GM19455 (cell line): ENCODE data around the gene LRRC59.
"Not testable (repeated sequence)": the region's sequence is repeated elsewhere in the genome, so short reads cannot be mapped to it uniquely, and the experiment has no call there.

Experiments
- ATAC-seq: cut with Tn5 transposase; IDR thresholded peaks from one replicate; pipeline ENCODE4 v1.9.1; 2021; ENCODE audit not compliant: unreplicated experiment

The LRRC59 gene

DNA sequence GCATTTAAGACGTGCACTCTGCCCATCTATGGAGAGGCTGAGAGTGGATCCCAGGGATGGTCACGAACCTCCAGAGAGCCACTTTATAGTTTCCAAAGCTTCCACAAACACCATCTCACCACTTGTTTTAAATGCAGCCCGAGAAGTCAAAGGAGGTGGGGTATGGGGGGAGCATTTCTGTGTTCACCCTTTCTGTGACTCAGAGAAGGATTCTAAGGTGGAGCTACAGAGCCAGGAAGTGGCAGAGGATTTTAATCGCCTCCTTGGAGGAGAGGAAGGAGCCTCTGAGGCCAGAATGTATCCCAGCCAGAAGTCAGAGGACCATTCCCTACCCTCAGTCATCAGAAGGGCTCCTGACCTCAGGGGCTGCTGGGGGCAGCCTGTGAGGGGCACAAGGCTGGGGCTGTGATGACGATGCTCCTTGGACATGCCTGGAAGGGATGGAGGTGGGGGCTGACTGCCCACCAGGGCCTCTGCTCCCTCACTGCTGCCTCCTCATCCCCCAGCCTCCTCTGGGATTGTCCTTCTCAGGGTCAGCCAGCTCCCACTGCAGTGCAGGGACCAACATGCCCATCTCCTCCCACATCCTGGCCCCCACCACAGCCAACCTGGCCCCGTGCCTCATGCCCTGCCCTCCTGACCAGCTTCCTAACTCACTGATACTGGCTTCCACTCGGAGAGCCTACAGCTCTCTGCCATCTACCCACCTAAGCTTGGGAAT, 48.6 kb downstream of the LRRC59 start:
- no peak for ATAC-seq

DNA sequence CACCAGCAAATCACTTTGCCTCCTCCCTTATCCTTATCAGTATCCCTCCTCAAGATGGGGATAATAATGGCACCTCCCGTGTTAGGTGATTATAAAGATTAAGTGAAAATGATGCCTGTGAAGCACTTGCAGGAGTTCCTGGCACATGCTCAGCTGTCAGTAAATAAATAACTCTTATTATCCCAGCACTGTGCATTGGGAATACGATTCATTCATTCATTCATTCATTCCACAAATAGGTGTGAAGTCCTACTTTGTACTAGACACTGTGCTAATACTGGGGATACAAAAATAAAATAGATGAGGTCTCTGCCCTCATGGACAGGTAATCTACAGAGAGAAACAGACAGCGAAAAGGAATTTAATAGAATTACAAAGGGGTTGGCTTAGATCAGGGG, 49.4 kb downstream of the LRRC59 start:
- ATAC-seq, result no peak

DNA sequence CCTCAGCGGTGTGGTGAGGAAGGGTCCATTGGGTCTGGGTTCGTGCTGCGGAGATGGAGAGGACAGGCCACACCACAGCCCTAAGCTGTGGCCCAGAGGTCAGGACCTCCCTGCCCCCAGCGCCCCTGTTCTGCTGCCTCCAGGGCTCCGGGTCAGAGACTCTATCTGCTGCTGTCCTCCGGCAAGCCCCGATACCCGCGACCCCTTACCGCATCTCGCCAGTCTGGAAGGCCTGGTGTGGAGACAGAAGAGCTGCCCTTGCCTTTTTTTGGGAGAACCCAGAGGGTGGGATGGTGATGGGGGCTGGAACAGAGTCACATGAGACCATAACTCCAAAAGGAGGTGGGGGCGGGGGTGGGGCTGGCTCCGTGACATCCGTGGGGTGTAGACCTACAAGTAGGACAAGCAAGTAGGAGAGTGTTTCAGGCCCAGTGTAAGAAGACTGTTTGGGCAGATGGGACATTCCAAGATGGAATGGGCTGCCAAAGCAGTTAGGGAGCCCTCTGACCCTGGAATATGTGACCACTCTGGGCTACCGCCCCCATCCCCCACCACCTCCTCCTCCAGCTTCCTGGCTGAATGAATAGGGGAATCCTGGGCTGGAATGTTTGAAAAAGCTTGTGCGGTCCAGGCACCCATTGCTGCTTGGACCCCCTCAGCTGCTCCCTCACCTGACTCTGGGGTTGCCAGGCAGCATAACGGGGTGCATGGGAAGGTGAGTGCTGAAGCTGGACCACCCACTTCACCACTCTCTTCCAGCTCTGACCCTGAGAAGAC, 50.0 kb downstream of the LRRC59 start:
- ATAC-seq, result no peak

DNA sequence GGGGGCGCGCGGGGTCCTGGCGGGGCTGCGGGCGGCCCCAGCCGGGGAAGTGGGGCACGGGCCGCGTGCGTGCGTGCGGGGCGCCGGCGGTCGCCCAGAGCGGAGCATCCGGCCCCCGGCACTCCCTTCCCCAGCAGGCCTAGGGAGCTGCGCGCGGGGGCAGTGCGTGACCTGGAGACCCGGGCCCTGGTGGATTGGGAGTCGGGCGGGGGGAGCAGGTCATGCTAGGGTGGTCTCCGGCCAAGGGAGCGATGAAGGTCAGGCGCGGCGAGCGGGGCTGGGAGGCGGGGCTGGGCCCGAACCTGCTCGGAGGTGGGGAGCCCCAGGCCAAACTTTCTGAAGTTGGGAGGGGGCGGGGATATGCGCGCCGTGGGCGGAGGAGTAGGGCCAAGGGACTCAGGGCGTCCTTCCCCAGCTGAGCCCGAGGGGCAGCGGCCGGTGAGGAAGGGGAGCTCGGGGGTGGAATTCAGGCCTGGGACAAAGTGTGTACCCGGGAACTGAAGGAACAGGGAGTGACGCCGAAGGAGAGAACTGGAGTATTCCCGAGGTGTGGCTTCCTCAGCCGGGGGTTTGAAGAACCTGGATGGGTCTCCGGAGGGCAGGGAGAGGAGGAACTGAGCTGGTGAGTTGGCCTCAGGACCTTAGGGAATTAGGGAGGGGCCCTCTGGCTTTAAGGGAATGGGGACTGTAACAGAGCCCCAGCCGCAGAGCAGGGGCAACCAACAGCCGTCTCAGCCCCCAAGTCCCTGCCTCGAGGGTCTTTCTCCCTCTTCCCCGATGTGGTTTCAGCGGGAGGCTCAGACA, 50.8 kb downstream of the LRRC59 start:
- ATAC-seq, result peak; percentile 46

DNA sequence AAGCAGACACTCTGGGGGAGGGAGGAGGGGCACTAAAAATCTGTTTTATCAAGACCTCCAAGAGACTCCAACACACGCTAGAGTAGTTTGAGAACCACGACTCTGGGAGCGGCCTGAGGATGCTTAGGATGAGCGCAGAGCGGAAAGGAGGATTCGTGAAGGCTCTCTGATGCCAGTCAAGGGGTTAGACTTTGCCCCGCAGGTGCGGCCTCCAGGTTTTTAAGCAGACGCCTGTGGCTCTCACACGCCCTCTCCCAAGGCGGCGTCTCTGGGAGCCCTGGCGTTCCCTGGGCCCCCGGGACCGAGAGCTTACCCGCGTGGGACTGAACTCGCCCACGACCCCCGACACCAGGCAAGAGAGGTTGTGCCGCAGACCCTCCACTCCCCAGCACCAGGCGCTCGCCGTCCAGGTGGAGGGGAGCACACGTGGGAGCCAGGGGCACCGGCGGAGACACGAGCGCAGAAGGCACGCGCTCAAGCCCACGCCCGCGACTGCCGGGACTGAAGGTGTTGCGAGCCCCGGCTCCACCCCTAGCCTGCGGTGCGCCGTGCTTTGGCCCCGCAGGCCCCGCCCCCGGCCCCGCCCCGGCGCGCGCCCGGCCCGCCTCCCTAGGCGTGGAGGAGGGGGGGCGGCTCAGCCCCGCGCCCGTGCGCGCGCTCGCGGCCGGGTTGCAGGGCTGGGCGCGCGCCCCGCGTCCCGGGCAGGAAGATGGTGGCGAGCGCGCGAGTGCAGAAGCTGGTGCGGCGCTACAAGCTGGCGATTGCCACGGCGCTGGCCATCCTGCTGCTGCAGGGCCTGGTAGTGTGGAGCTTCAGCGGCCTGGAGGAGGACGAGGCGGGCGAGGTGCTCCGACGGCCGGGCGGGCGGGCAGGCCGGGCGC, 51.7 kb downstream of the LRRC59 start, which contains the start of gene XYLT2:
Gene XYLT2, plus strand, starts transcription at position 695 of the 881 bp plus-strand sequence. Its CDS starts 15 bp downstream, at position 710.
- ATAC-seq, result peak; percentile 67

DNA sequence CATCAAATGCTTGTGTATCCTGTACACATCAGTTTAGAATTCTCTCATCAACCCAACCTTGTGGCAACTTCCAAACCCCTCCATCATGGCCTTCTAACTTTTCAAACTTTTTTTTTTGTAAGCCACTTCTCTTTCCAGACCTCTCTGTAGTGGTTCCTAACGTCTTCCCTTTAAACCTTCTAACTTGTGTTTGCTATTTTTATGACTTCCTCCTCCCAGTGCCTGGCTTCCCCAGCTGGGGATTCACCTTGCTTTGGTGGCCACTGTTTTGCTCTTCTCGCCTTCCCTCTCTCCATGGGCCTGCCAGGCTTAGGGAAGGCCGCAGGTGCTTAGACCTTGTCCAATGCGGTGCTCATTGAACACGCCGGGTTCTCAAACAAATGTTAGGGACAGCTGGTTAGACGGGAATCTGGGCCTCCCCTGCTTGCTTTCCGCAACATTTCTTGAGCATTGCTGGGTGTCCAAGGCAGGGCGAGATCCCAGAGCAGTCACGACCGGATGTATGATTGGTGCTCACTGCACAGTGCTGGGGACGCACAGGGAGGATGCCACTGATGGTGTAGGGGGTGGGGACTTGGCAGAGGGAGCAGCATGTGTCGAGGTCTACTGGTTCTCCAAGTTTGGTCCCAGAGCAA, 52.5 kb downstream of the LRRC59 start:
- ATAC-seq, result no peak

DNA sequence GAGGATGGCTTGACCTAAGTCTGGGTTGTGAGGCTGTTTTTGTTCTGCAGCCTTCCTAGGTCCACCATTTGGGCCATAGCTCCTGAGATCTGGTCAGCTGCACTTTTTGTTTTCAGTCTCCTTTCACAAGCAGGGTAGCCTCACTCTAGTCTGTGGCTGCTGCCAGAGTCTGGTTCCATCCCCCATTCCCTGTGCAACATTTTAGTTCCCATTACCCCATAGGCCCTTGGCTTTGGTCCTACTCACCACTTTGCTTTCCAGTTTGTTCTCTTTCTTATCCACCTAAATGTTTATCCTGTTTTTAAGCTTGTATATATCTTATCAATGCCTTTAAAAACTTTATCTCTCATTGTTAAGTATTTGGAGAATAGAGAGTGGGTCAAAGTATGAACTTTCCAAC, 57.9 kb downstream of the LRRC59 start:
- no peak for ATAC-seq

DNA sequence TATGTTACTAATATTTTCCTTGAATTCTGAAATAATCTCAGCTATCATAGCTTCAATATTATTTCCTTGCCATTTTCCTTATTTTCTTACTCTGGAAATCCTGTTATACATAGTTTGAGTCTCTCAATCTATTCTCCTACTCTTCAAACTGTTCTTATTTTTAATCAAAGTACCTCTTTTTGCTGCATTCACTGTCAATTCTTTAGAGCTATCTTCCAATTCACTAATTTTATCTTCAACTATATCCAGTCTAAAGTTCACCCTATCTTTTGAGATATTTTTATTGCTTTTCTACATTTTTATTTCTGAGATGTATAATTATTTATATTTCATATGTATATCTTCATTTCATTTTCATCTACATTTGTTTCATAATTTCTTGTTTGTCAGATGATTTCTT, 58.7 kb downstream of the LRRC59 start:
- no peak for ATAC-seq

DNA sequence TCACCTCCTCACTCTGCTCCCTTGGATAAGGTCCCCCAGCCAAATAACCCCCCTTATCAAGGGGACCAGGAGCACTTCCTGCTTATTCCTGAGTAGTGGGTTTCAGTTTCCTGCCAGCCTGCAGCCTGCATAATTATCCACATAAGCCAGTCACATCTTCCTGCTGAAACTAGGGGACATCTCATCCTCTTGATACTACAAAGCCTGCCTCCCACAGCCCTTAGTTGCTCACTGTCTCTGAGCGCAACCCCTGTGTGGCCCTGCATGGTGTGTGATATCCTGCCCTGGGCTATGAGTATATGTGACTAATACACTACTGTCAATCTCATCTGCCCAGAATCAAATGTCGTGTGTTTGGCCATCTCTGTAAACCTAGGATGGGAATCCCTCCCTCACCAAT, 59.4 kb downstream of the LRRC59 start:
- ATAC-seq, result no peak

DNA sequence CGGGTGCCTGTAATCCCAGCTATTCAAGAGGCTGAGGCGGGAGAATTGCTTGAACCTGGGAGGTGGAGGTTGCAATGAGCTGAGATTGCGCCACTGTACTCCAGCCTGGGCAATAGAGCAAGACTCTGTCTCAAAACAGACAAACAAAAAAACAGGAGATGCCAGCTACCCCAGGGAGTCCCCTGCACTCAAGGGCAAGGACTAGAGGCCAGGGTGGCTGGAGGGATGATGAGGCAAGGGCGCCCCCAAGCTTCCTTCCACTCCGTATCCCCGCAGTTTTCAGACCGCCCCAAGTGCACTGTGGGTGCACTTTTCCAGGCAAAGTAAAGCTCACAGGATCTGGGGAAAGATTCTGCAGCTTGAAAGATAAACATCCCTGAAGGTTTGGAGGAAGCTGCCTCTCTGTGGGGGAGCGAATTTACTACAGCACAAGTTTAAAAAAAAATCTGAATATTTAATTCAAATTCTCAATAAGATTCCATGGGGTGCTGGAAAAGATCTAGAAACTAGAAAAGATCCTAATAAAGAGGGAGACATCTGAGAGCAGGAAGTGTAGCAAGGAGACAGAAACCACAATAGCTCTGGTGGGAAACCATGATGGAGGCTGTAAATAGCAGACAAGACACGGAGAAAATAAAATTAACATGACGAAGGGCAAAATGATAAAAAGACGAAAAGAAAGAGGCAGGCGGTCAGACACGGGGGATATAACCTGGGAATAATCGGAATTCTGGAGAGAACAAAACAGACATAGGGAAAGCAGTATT, 63.8 kb downstream of the LRRC59 start:
- not testable (repeated sequence) for ATAC-seq

DNA sequence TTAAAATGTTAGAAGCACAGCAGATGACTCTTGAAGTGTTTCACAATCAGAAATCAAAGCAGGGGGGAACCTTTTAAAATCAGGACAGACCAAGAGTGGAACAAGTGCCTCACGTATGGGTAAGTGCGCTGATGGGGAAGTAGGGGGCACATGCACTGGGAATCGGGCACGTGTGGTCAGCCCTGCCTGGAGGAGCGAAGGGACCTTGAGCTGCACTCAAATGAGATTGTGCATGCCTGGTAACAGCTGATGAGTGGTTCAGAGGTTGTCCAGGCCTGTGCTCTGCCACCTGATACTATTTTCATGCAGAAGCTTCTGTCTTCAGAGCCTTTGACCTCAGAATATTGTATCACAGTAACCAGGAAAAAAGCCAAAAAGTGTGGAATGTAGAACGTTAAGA, 65.1 kb downstream of the LRRC59 start:
- ATAC-seq, result no peak
